HCT116 (cell line): ENCODE measurements around the gene ARHGEF1.

Experiments used
- CTCF ChIP-seq, 3 experiments: fragments of 200-600 bp in 1 of 3; sonication (generic) in 1 of 3; IDR thresholded peaks in 2 of 3; conservative IDR thresholded peaks in 1 of 3; 2 replicates each; pipeline ENCODE4 v1.5.1; 2012 to 2017; ENCODE audit warnings: low read depth in 2 of 3, low read length in 2 of 3, antibody characterized with exemption in 1 of 3, borderline replicate concordance in 1 of 3, control low read depth in 1 of 3, mild to moderate bottlenecking in 1 of 3, mixed read lengths in 1 of 3, mixed run types in 1 of 3, moderate library complexity in 1 of 3; ENCODE audit not compliant: insufficient read depth in 1 of 3
- RAD21 ChIP-seq: IDR thresholded peaks from 2 replicates; pipeline ENCODE4 v1.6.1; 2012; ENCODE audit warnings: low read depth, mild to moderate bottlenecking
- TCF7L2 ChIP-seq: IDR thresholded peaks from 2 replicates; pipeline ENCODE4 v1.7.0; 2011; ENCODE audit warnings: borderline replicate concordance, inconsistent platforms; ENCODE audit not compliant: insufficient read depth, insufficient read length; ENCODE audit errors: extremely low read depth
- YY1 ChIP-seq: IDR thresholded peaks from 2 replicates; pipeline ENCODE4 v1.6.1; 2011; ENCODE audit warnings: low read length, low read depth, moderate library complexity, mild to moderate bottlenecking; ENCODE audit not compliant: insufficient replicate concordance; ENCODE audit errors: extremely low read depth

- TF ChIP-seq CTCF (IDR thresholded peaks at IDR 0.05 in 2 of 3, conservative IDR thresholded peaks at IDR 0.05 in 1 of 3; ENCODE audit: borderline replicate concordance in 1 of 3, insufficient read depth in 1 of 3, low read depth in 2 of 3, low read length in 2 of 3) (no peak), TCF7L2 (no peak), RAD21 (no peak), YY1 (no peak)
Observed at GRCh38 chr19:41932259-41932719, 49.3 kb downstream of the ARHGEF1 start.
